Neural cell (in vitro differentiated cells): Measurements from ENCODE around the gene IYD.

Experiments used
- EZH2 ChIP-seq: fragments of 200-600, 300-800 bp; shearing (Covaris generic), sonication (generic); IDR thresholded peaks from 2 replicates; pipeline ENCODE4 v1.6.1; 2014; ENCODE audit warnings: antibody characterized with exemption, low read length, borderline replicate concordance, mild to moderate bottlenecking; ENCODE audit not compliant: insufficient read depth, poor library complexity, severe bottlenecking
- TF ChIP-seq, protein P1 (sequence below): fragments of 450-650 bp; IDR thresholded peaks from 2 replicates; pipeline ENCODE4 v1.5.1; 2014; ENCODE audit warnings: antibody characterized with exemption, mild to moderate bottlenecking, moderate library complexity; ENCODE audit not compliant: poor library complexity, severe bottlenecking

GRCh38 chr6:150346346-150346745 is 22.5 kb upstream of the IYD start:
- no peak for TF ChIP-seq EZH2
- TF ChIP-seq, protein P1, sequence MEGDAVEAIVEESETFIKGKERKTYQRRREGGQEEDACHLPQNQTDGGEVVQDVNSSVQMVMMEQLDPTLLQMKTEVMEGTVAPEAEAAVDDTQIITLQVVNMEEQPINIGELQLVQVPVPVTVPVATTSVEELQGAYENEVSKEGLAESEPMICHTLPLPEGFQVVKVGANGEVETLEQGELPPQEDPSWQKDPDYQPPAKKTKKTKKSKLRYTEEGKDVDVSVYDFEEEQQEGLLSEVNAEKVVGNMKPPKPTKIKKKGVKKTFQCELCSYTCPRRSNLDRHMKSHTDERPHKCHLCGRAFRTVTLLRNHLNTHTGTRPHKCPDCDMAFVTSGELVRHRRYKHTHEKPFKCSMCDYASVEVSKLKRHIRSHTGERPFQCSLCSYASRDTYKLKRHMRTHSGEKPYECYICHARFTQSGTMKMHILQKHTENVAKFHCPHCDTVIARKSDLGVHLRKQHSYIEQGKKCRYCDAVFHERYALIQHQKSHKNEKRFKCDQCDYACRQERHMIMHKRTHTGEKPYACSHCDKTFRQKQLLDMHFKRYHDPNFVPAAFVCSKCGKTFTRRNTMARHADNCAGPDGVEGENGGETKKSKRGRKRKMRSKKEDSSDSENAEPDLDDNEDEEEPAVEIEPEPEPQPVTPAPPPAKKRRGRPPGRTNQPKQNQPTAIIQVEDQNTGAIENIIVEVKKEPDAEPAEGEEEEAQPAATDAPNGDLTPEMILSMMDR: no peak
